ENCODE results near the gene TOM1L2.
"Not testable (repeated sequence)": the region's sequence is repeated elsewhere in the genome, so short reads cannot be mapped to it uniquely, and the experiment has no call there.

TOM1L2 gene

DNA sequence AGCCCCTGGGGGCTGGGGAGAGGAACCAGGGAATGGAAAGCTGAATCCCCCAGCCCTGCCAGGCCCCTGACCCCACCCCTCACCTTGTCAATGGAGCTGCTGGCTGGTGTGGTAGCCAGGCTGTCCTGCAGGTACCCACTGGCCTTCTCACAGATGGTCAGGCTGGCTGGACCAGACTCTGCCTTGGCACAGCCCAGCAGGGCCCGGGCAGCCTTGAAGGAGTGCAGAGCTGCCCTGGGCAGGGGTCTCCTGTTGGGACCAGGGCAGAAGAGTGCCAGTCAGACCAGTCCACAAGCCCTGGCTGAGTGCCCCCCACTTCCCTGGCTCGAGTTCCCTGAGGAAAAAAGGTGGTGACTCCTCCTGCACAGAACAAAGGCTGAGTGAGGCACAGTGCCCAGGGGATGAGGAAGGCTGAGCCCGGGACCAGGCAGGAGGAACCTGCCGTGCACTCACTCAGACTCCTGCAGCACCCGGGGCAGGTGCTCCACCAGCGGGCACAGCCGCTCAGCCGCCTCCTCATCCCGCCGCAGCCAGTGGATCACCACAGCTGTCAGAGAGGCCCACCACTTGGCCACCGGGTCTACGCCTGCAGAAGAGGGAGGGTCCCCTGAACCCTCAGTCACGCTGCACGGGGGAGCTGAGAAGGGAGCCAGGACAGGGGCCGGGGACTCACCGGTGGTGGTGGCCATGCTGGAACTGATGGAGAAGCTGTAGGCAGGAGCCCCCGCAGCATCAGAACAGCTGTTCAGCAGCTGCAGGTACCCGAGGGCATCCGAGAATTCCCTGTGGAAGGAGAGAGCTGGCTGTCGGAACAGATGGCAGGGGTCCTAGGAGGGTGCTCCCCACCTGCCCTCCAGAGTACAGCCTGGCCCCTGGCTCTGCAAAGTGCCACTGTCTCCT is 157.8 kb downstream of the TOM1L2 start:
- no peak for DNase-seq

GRCh38 chr17:17813725-17814095 is 158.5 kb downstream of the TOM1L2 start:
- DNase-seq = no peak

GRCh38 chr17:17813055-17813724 is 159.0 kb downstream of the TOM1L2 start:
- no peak for DNase-seq

- peak; percentile 43 for DNase-seq
These were observed 159.8 kb downstream of the TOM1L2 start for GRCh38 chr17:17812211-17813054.

DNA sequence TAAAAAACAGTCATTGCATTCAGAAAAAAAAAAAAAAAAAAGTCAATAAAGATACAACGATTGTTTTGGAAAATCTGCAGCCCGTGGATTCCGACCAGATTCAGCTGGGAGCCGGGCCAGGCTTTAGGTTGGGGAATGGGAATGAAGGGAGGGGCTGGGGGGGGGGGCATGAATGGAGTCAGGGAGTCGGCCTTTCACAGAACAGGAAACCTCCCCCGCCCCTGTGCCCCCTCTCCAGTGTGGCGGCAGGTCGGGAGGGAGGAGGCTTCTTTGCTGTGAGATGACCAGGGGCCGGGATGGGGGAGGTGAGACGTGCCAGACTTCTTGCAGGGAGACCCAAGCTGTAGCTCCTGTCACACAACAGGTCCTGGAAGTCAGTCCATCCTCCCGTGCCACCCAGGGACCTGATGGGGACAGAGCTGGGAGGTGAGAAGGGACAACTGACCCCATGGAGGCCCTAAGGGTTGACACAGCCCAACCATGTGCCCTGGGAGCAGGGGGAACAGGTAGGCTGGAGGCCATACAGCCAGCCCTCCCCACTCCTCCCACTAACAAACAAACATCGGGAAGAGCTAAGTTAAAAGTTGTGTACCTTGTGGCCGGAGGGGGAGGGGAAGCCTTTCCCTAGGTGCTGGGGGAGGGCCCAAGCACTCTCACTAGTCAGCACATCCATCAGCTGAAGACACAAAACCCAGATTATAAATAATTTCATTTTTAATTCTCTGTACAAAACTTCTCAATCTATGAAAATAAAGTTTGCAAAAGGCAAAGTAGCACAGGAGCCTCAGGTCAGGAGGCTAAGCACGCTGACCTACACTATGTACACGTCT is 160.6 kb downstream of the TOM1L2 start:
- no peak for DNase-seq

GRCh38 chr17:17810895-17811248 is 161.3 kb downstream of the TOM1L2 start:
- DNase-seq = no peak

- no peak for DNase-seq
These were observed 161.9 kb downstream of the TOM1L2 start for GRCh38 chr17:17810084-17810894.

DNA sequence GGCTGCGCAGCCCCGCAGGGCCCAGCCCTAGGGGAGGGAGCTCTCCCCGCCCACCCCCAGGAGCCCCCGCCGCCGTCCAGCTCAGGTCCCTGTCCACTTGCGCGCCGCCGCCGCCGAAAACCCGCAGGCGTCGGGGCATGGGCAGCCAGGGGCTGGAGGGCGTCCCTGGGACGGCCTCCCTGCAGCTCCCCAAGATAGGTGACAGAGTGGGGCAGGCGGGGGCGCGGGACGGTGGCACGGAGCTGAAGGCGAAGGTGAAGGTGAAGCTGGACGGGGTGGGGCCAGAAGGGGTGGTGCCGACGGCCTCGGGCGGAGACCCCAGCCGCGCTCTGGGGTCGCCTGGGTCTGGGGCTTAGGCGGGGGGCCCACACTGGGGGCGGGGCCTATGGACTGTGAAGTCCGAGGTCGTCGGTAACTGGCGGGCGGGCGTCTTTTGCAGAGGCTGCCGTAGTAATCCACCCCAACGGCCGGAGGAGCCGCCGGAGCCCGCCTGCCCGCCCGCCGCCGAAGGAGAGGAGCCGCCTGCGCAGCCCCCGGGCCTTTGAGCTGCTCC is 162.6 kb downstream of the TOM1L2 start:
- DNase-seq = no peak

- DNase-seq = no peak
These were observed 163.3 kb downstream of the TOM1L2 start for GRCh38 chr17:17808706-17809432.

- not testable (repeated sequence) for DNase-seq
These were observed 164.0 kb downstream of the TOM1L2 start for GRCh38 chr17:17808200-17808599.

- DNase-seq = no peak
These were observed 164.8 kb downstream of the TOM1L2 start for GRCh38 chr17:17807440-17807839.

DNA sequence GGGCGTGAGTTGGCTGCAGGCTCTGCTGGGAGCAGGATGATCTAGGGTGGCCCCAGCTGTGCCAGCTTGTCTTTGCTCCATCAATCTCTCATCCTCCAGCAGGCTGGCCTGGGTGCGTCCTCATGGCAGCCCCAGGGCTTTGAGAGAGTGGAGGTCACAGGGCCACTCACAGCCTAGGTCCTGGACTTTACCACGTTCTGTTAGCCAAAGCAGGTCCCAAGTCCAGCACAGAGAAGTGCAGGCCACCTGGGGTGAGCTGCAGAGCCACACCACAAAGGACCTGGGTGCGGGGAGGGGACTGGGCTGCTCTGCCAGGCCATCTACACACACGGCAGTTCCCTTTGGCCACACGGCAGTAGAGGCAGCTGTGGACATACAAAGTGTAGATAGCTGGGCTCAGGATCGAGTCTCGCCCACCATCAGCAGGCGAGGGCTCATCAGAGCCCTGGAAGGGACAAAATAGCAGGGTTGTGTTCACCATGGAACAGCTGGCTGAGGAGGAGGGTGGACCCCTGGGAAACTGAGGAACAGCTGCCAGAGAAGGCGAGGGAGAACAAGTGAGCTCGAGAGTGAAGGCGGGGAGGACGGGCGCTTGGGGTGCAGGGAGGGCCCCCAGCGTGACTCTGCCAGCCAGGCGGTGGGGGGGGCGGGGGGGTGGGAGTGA is 165.5 kb downstream of the TOM1L2 start:
- no peak for DNase-seq

- no peak for DNase-seq
These were observed 166.2 kb downstream of the TOM1L2 start for GRCh38 chr17:17806035-17806434.

DNA sequence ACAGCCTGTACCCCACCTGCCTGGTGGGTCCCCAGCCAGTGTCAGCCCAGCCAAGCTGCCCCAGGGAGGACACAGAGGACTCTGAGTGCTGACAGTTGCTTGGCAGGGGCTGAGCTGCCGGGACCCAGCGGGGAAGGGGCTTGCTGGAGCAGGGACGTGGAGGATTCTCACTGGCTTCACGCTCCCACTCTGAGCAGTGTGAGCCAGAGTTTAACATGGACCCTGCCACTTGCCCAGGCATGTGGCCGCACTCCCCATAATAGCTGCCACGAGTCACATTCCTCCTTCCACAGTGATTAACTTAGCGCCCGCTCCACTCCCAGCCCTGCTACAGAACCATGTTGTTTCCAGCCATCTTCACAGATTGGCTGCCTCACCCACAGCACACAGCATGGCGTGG is 166.6 kb downstream of the TOM1L2 start:
- DNase-seq = no peak

DNA sequence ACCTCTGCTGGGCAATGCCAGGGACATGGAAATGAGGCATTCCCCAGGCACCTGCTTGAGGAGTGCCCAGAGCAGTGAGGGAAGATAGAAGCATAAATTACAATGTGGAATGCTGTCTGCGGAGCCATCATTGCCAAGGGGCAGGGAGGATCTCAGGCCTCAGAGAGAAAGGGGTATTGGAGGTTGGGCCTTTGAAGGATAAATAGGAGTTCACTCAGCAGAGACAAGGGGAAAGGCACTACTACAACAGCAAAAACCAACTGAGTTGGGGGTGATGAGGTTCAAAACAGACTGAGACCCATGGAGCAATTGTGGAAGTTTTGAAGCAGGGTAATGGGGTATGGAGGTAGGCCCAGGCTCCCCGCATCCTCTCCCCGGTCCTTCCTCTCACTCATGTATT is 168.2 kb downstream of the TOM1L2 start:
- no peak for DNase-seq

- DNase-seq = no peak
These were observed 170.3 kb downstream of the TOM1L2 start for GRCh38 chr17:17801800-17802481.

DNA sequence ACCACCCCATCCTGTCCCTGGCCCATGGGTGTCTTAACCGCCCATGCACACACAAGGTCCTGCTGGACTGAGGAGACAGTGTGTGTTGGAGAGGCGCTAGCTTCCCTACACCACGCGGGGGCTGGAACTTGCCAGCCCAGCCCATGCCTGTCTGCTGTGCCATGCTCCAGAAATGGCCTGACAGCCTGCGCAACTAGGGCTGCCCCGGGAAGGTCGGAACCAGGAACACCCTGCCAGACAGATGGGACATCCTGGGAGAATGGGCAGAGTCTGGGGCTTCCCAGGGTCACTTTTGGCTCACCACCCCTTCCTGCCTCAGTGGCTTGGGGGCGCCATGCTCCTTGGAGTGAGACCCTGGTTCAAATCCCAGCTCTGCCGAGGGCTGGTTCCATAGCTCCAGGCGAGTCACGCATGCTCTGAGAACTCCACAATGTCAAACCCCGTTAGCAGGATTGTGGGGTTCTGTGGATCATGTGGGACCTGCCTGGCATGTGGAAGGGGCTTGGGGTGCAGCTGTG is 171.6 kb downstream of the TOM1L2 start:
- DNase-seq = no peak

- DNase-seq = no peak
These were observed 173.5 kb downstream of the TOM1L2 start for GRCh38 chr17:17798573-17799255.
